Anterior cingulate cortex (tissue), 58 donors: Measurements from ENCODE around the gene GRAMD1C.

ENCODE experiments used
- DNase-seq, 58 donors: peaks; one replicate each; lab custom pipeline; 2025; lab: John Stamatoyannopoulos, UW

Gene GRAMD1C

DNA sequence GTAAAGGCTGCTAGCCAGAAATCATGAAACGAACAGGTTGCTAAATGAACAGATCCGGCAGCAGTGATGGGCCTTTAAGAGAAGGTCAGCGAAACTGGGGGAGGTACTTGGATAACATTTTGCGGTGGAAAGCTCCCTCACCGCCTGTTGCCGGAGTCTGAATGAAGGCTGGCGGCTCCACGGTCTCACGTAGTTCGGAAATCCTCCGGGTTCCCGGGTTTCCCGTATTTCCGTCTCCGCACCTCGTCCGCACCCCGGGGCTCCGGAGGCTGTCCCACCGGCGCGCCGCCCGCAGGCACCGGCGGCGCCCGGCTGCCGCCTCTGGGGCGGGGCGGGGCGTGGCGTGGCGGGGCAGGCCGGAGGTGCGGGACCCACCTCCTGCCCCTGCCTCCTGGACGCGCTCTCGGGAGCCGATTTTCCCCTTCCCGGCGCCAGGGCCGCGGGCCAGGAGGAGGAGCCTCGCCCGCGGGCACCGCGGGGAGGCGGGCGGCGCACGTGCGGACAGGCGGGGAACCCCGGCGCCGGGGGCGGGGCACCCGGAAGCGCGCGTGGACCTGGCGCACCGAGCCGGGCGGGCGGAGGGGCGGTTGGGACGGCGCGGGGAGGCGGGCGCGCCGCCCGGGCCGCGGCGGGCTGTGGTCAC is 108.9 kb downstream of the GRAMD1C start, which contains the start of gene ZDHHC23:
TSS of gene ZDHHC23 (plus strand) at position 642 of the 643 bp plus-strand sequence. CDS start 790 bp downstream, outside the sequence.
- DNase-seq, result peak in 43 of 58 donors; percentile 10 to 78 (median 42)

DNA sequence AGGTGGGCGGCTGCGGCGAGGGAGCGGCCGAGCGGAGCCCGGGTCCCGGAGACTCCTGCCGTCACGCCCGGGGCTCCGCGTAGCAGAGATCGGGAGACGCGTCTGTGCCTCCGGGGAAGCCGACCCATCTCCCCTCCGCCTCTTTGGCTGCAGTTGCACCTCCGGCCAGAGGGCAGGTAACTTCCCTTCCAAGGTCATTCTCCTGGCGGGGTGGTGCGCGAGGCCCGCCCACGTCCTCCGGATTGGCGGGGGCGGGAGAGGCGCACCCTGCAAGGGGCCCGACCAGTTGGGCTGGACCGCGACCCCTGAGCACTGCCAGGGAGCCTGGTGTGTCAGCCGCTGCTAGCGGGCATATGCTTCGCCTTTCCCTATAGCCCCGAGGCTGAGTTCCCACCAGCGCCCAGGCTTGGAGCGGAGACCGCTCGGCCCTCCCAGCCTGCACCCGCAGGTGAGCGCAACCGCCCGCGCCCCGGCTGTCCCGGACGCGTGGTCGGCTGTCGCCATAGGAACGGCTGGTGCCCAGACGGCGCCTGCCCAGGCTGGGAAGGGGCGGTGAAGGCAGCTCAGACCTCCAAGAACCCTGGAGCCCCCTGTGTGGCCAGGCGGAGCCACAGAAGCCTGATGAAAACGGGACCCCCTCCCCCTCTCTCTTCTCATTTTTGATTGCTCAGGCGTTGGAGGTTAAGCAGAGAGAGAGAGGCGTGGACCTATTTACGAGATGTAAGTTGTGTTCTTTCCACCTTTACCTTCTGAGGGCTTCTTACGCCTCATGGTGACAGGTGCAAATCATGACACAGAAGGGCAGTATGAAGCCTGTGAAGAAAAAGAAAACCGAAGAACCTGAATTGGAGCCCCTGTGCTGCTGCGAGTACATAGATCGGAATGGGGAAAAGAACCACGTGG is 109.7 kb downstream of the GRAMD1C start:
- DNase-seq, result peak in 21 of 58 donors; percentile 7 to 70 (median 30)

- no peak for DNase-seq
These were observed 114.3 kb downstream of the GRAMD1C start for GRCh38 chr3:113952921-113953320.

- DNase-seq, result no peak
These were observed 115.1 kb downstream of the GRAMD1C start for GRCh38 chr3:113953677-113954076.

DNA sequence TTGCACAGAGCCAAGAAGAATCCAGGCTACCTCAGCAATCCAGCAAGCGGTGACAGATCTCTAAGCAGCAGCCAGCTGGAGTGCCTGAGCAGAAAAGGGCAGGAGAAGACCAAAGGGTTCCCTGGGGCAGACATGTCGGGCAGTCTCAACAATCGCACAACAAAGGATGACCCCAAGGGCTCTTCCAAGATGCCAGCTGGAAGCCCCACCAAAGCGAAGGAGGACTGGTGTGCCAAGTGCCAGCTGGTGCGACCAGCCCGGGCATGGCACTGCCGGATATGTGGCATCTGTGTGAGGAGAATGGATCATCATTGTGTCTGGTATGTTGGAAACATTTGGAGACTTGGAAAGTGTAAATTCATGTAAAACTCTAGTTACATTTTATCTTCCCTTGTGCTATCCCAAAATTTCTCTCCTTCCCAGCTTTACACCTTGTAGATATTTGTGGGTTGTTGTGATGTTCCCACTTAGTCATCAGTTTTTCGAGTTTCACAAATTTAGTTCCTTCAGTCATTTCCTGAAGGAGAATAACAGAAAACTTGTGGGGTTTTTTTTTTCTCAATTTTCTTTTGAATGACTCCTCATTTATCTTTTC is 115.6 kb downstream of the GRAMD1C start:
- DNase-seq, result peak in 13 of 58 donors; percentile 3 to 33 (median 11)

- no peak for DNase-seq
These were observed 125.3 kb downstream of the GRAMD1C start for GRCh38 chr3:113963879-113964278.

DNA sequence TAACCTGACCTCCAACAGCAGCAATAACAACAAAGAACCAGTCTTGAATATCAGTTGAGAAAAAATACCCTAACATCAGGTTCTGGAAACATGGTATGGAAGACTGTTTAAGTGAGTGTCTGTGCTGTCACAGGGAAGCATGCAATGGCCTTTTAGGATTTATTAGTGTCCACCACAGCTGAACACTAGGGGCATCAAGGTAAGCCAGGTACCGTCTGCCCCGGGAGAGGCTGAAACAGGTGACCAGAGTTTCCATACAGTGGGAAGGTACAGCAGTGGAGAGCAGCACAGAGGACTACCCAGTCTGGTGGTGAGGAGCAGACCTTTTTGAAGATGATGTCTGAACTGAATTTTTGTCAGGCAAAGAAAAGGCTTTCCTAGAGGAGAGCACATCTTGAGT is 127.6 kb downstream of the GRAMD1C start:
- DNase-seq, result no peak

DNA sequence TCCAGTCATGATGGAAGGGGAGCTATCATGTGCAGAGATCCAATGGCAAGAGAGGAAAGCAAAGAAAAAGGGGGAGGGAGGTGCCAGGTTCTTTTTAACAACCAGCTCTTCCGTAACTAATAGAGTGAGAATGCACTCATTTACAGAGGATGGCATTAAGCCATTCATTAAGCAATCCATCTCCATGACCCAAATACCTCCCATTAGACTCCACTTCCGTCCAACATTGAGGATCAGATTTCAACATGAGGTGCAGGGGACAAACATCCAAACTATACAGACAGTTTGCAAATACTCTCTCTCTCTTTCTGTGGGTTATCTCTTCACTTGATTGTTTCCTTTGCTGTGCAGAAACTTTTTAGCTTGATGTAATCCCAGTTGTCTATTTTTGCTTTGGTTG is 130.4 kb downstream of the GRAMD1C start:
- peak in 2 of 58 donors; percentile 16 to 25 for DNase-seq

DNA sequence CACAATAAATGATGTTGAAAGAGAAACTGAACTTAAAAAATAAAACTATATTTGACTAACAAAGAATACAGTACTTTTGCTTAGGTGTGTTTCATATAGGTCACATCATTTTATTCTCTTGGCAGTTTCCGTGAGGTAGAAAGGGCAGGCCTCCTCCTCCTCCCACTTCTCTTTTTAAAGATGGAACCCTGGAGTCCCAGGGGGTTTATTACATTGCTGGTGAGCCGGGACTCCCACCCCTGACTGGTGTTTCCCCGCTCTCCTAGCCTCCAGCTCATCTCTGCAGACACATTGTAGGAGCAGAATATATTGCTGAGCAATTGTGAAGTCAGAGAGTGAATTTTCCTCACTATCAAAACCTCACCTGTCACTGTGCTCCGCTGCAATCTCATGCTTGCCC is 139.2 kb downstream of the GRAMD1C start:
- DNase-seq, result no peak

GRCh38 chr3:113979916-113980315 is 141.3 kb downstream of the GRAMD1C start:
- no peak for DNase-seq

DNA sequence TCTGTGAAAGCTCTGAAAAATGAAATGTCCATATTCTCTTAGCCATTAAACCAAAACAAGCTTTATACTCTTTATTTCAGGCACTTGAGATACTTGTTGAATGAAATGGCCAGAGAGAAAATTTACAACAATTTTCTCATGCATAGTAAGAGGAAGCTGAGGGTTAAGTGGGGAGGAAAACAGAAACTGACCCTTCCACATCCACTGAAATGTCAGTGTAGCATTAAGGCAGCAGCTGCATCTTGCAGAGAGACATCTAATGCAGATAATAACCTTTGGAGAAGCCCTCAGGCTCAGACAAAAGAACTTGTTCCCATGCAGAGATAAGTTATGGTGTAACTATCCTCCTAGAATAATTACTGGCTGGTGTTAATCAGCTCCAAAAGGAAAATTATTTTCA is 143.2 kb downstream of the GRAMD1C start:
- DNase-seq, result no peak

DNA sequence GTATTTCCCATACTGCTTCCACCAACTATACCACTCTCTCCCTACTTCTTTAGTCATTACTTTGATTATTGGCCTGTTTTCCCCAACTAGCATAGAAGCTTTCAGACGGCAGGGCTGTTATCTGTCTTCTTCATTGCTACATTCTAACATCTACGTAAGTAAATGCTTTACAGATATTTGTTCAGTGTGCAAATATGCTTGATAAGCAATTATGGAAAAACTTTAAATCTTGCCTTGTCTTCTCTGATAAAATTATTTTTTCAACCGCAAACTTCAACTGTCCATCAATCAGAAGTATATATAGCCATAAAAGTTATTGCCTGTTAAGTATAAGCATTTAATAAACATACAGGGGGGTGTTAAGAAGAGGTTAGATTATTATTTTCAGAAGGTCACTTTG is 145.0 kb downstream of the GRAMD1C start:
- no peak for DNase-seq

DNA sequence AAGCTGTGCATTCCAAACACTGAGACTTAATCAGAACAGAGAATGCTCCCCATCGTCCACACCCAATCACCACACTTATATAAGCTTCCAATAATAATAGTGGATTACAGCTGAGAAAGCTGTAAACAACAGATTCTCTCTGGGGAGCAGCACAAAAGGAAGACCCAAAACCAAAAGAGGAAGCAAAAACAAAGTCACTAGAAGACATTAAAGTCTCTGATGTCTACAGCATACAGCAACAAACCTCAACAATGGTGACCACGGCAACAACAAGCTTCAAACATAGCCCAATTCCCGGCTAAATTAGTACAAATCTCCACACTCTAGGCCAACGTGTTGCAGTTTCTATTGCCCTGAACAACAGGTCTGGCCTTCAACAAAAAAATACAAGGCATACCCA is 147.0 kb downstream of the GRAMD1C start:
- DNase-seq, result no peak
